Thyroid gland (tissue), 4 donors: ENCODE measurements around the gene STAG3. TPM values are rescaled to one million over a fixed set of nuclear protein-coding genes. Genes with fewer than 3 reads are reported as not detected.
"Not testable (repeated sequence)": the region's sequence is repeated elsewhere in the genome, so short reads cannot be mapped to it uniquely, and the experiment has no call there.

Experiments used
- DNase-seq, 2 donors: peaks; one replicate each; pipeline ENCODE4 v3.0.0-alpha.2; 2019
- H3K27ac ChIP-seq, 3 donors: fragments of 200-600 bp; sonication (generic); 1 replicate in 2 of 3; 2 replicates in 1 of 3; pipeline ENCODE4 v1.5.1; 2016 to 2019; ENCODE audit warnings: mild to moderate bottlenecking in 1 of 3, moderate library complexity in 1 of 3
- H3K27me3 ChIP-seq: fragments of 200-600 bp; sonication (generic); one replicate; pipeline ENCODE4 v1.5.1; 2019
- H3K36me3 ChIP-seq, 2 donors: fragments of 200-600 bp; sonication (generic); one replicate each; pipeline ENCODE4 v1.5.1; 2016 to 2019
- H3K4me1 ChIP-seq, 2 donors: fragments of 200-600 bp; sonication (generic); one replicate each; pipeline ENCODE4 v1.5.1; 2017 to 2019
- H3K4me3 ChIP-seq, 3 donors: fragments of 200-600 bp; sonication (generic); replicated peaks in 1 of 3; 1 replicate in 2 of 3; 2 replicates in 1 of 3; pipeline ENCODE4 v1.5.1; 2016; ENCODE audit warnings: mild to moderate bottlenecking in 1 of 3
- H3K9me3 ChIP-seq: fragments of 200-600 bp; sonication (generic); one replicate; pipeline ENCODE4 v1.5.1; 2017
- CTCF ChIP-seq, 6 experiments: fragments of 200-600 bp in 3 of 6; fragments of 450-650 bp in 3 of 6; sonication (generic) in 3 of 6; IDR thresholded peaks; one replicate each; pipeline ENCODE4 v1.5.1; 2016 to 2019; ENCODE audit warnings: antibody characterized with exemption in 6 of 6, mild to moderate bottlenecking in 2 of 6, inconsistent platforms in 1 of 6, moderate library complexity in 1 of 6
- POLR2A ChIP-seq, 2 donors: fragments of 450-650 bp; IDR thresholded peaks; one replicate each; pipeline ENCODE4 v1.6.1; 2017; ENCODE audit warnings: antibody characterized with exemption in 2 of 2, mild to moderate bottlenecking in 2 of 2, moderate library complexity in 1 of 2
- WGBS, 2 donors: methylation state at CpG; one replicate each; pipeline ENCODE4 v1.1.5; 2017; 5-methylcytosine and 5-hydroxymethylcytosine counted together
- intact Hi-C: fragments of 100-400 bp; cut with DNase I; formaldehyde crosslinking; loops from one replicate; pipeline ENCODE4 v1.15.1; 2023
- total RNA-seq, 4 donors: library from RNA; depleted of rRNA; stranded (reverse); fragments of >200 nt; gene quantifications; one replicate each; pipeline ENCODE4 v1.2.3, GENCODE V29; 2016

Gene STAG3
- total RNA-seq, 4 donors from 2014 or later = 0.34 to 2.7 (median 1.5) TPM; not detected in 1

DNA sequence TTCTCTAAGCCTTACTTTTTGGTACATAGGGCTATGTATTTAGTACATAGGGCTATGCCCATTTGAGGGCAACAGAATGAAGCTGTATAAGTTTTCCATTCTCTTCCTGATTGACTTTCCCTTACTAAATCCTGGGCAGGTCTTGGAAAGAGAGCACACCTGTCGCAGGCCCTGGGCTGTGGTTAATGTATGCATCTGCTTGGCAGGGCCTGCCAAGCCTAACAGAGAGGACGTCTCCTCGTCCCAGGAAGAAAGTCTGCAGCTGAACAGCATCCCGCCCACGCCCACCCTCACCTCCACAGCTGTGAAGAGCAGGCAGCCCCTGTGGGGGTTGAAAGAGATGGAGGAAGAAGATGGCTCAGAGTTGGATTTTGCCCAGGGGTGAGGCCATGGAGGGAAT lies 33.1 kb downstream of the STAG3 start:
- no peaks in the 10 kb centered on the region for H3K27me3 ChIP-seq
- WGBS, 2 donors = 87 to 88% methylated on average over 5 of the region's 5 CpGs
- intact Hi-C loops = no loop called here

DNA sequence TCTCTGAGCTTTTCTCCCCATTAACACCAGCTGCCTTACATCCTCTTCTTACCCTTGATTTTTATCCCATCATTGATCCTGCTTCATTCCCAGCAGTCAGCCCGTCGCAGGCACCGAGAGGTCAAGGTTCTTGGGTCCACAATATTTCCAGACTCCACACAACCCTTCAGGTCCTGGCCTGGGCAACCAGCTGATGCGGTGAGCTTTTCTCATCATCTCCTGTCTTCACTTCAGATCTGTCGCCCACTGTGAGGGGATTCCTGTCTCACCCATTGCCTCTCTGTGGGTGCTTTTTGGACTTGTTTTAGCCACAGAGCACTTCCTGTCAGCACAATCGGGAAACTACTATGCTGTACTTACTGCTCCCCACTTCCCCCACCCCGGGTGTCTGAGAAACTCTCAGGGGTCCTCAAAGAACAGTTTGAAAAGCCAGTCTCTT lies 33.6 kb downstream of the STAG3 start:
- H3K9me3 ChIP-seq = no peaks in the 10 kb centered on the region
- no peaks in the 10 kb centered on the region for H3K36me3 ChIP-seq
- TF ChIP-seq CTCF (IDR thresholded peaks at IDR 0.05) = no peak
- no peak for TF ChIP-seq POLR2A (IDR thresholded peaks at IDR 0.05)
- no peaks in the 10 kb centered on the region for H3K4me1 ChIP-seq
- H3K4me3 ChIP-seq = no peak overlapping the region
- no peaks in the 10 kb centered on the region for H3K27me3 ChIP-seq
- intact Hi-C loops = no loop called here
- WGBS, 2 donors = 87 to 88% methylated on average over 7 of the region's 7 CpGs
- no peak overlapping the region for H3K27ac ChIP-seq
- DNase-seq = no peak

More for the DNA sequence above, 33.1 kb downstream of the STAG3 start:
- TF ChIP-seq CTCF (IDR thresholded peaks at IDR 0.05) (no peak), POLR2A (IDR thresholded peaks at IDR 0.05) (no peak)
- DNase-seq = no peak
- no peak overlapping the region for H3K4me3 ChIP-seq
- H3K9me3 ChIP-seq = no peaks in the 10 kb centered on the region
- H3K36me3 ChIP-seq = no peaks in the 10 kb centered on the region
- no peaks in the 10 kb centered on the region for H3K4me1 ChIP-seq
- no peak overlapping the region for H3K27ac ChIP-seq

DNA sequence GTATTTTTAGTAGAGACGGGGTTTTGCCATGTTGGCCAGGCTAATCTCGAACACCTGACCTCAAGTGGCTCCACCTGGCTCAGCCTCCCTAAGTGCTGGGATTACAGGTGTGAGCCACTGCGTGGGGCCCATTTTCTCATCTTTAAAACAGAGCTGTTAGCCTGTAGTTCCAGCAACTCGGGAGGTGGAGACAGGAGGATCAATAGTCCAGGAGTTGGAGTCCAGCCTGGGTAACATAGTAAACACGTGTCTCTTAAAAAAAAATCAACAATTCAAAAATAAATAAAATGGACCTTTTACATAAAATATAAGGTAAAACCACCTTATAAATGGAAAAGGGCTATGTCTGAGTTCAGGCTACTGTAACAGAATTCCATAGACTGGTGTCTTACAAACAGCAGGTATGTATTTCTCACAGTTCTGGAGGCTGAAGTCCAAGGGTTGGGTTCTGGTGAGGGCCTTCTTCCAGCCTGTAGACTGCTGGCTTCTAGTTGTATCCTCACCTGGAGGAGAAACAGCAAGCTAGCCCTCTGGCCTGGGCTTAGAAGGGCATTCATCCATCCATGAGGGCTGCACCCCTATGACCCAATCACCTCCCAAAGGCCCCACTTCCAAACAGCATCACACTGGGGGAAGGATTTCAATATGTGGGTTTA lies 35.0 kb downstream of the STAG3 start:
- 86% methylated on average over 5 of the region's 5 CpGs for WGBS, 2 donors
- TF ChIP-seq POLR2A (IDR thresholded peaks at IDR 0.05) = no peak
- TF ChIP-seq CTCF (IDR thresholded peaks at IDR 0.05) = no peak

GRCh38 chr7:100213672-100214071 lies 36.0 kb downstream of the STAG3 start:
- no peak overlapping the region for H3K4me3 ChIP-seq
- no peaks in the 10 kb centered on the region for H3K4me1 ChIP-seq
- 64 to 79% methylated on average over 6 of the region's 6 CpGs for WGBS, 2 donors
- intact Hi-C loops = no loop called here
- no peaks in the 10 kb centered on the region for H3K9me3 ChIP-seq
- TF ChIP-seq POLR2A (IDR thresholded peaks at IDR 0.05) (no peak), CTCF (IDR thresholded peaks at IDR 0.05) (no peak)
- no peaks in the 10 kb centered on the region for H3K27me3 ChIP-seq
- DNase-seq = no peak
- H3K36me3 ChIP-seq = no peaks in the 10 kb centered on the region
- no peak overlapping the region for H3K27ac ChIP-seq

More for the DNA sequence above, 35.0 kb downstream of the STAG3 start:
- Histone ChIP-seq H3K9me3 (no peaks in the 10 kb centered on the region), H3K4me3 (no peak overlapping the region), H3K27ac (no peak overlapping the region), H3K36me3 (no peaks in the 10 kb centered on the region), H3K4me1 (no peaks in the 10 kb centered on the region), H3K27me3 (no peaks in the 10 kb centered on the region)
- DNase-seq = no peak
- intact Hi-C loops = no loop called here

DNA sequence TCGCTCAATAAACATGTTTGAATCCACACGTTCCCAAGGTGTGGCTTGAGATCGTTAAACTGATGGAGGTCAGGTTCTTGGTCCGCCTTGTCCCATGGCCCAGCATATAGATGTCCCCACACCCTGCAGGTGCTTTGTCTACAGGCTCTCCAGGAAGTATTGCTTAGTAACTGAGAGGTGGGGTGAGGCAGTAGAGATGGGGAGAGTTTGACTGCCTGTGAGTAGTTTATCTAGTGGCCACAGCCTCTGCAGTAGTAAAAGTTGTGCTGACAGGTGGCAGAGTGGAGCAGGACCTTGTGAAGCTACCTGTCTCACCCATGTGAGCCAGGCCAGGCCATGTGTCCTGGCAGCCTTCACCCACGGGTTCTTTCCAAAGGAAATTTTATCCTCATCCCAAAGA lies 36.6 kb downstream of the STAG3 start:
- H3K27ac ChIP-seq, DNase-seq, H3K4me3 ChIP-seq, H3K9me3 ChIP-seq, H3K27me3 ChIP-seq, intact Hi-C loops, H3K36me3 ChIP-seq, H3K4me1 ChIP-seq: not testable (repeated sequence)
- WGBS, 2 donors = 69 to 76% methylated on average over 5 of the region's 5 CpGs
